SJCRH30 (cell line): Measurements from ENCODE around the gene CD2BP2. TPM values are rescaled to one million over a fixed set of nuclear protein-coding genes. Genes with fewer than 3 reads are reported as not detected.
"Not testable (repeated sequence)": the region's sequence is repeated elsewhere in the genome, so short reads cannot be mapped to it uniquely, and the experiment has no call there.

Experiments
- DNase-seq, 2 experiments: peaks; one replicate each; pipeline ENCODE4 v3.0.0-alpha.2; 2015 to 2020
- H3K27ac ChIP-seq: fragments of 250-450 bp; sonication (Bioruptor Pico); 2 replicates; pipeline ENCODE4 v1.5.1; 2020; ENCODE audit warnings: mild to moderate bottlenecking, moderate library complexity
- H3K27me3 ChIP-seq: fragments of 250-450 bp; sonication (Bioruptor Pico); 2 replicates; pipeline ENCODE4 v1.5.1; 2020; ENCODE audit warnings: mild to moderate bottlenecking, moderate library complexity
- H3K36me3 ChIP-seq: fragments of 250-450 bp; sonication (Bioruptor Pico); 2 replicates; pipeline ENCODE4 v1.5.1; 2020; ENCODE audit warnings: mild to moderate bottlenecking, moderate library complexity
- H3K4me1 ChIP-seq: fragments of 250-450 bp; sonication (Bioruptor Pico); 2 replicates; pipeline ENCODE4 v1.5.1; 2020; ENCODE audit warnings: mild to moderate bottlenecking, moderate library complexity
- H3K4me3 ChIP-seq: fragments of 250-450 bp; sonication (Bioruptor Pico); 2 replicates; pipeline ENCODE4 v1.5.1; 2020; ENCODE audit warnings: mild to moderate bottlenecking, moderate library complexity
- H3K9me3 ChIP-seq: fragments of 250-450 bp; sonication (Bioruptor Pico); replicated peaks from 2 replicates; pipeline ENCODE4 v1.5.1; 2020; ENCODE audit warnings: mild to moderate bottlenecking, moderate library complexity
- total RNA-seq: library from RNA; depleted of rRNA; stranded (reverse); fragments of >200 nt; shearing (Covaris generic); gene quantifications from 2 replicates; pipeline ENCODE4 v1.2.3, GENCODE V29; 2014; rRNA removed

The CD2BP2 gene
- 52.2 and 52.3 TPM in 2 replicates for total RNA-seq

DNA sequence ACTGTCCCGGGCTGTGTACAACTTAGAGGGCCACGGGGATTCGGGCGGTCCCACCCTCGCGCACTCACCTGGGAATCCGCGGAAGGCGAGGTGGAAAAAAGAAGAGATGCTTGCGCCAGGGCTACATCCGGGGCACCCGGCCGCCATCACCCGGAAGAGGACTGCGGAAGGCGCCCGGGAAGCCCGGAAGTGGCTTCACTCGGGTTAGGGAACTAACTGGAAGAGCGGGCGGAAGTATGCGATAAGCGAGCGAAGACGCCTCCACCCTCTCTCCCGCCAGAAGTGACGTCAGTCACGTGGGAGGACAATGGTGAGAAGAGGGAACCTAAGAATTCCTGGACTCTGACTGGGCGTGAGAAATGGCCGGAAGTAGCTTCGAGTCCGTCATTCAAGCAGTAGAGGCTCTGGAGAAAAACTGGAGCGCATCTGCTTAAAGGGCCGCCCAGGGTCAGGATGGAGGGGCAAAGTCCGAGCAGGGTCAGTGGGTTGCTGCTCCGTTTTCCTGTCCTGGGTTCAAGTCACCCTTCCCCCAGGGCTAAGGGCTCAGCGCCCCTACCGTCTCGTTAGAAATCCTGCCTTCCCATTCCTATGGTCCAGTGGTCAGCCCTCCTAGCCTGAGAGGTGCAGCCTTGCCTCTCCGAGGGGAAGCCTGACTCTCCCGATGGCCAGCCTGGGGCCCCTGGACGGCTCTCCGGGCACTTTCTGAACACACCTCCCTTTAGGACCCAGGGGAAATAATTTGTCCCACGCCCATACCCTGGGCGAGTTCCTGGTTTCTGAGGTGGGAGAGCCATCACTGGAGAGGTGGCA, at the start of gene CD2BP2:
Gene CD2BP2, minus strand, starts transcription at position 165 of the 810 bp plus-strand sequence. CDS start 627 bp downstream, outside the sequence.
- Histone ChIP-seq H3K36me3 (peaks cover 39% of the 10 kb centered on the region), H3K4me1 (peaks cover 3% of the 10 kb centered on the region; the same call in 1 of the 2 replicates), H3K4me3 (peak within 1 kb of the TSS; percentile 88), H3K27ac (peak within 1 kb of the TSS; percentile 93), H3K9me3 (no peaks in the 10 kb centered on the region), H3K27me3 (no peaks in the 10 kb centered on the region)
- DNase-seq = peak; percentile 99

DNA sequence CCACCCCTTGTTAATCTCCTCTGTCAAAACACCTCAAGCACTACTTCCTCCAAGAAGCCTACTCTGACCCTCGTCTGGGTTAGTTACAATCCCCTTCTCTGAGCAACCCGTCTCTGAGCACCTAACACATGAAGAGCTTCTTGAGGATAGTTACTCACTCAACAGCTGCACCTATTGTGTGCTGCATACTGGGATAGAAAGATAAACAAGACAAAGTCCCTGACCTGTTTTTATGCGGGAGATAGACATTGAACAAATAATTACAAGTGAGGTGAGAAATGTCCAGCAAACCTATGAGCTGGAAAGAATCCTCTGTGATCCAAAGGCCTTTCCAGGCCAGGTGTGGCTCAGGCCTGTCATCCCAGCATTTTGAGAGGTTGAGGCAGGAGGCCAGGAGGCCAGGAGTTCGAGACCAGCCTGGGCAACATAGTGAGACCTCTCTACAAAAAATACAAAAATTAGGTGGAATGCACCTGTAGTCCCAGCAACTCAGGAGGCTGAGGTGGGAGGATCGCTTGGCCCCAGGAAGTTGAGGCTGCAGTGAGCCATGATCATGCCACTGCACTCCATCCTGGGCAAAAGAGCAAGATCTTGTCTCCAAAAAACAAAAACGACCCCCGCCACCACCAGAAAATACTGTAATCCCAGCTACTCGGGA, 46.8 kb upstream of the CD2BP2 start:
- no peaks in the 10 kb centered on the region for H3K27me3 ChIP-seq
- DNase-seq = peak in 1 of 2 experiments; percentile 49
- H3K4me1 ChIP-seq = peaks cover 14% of the 10 kb centered on the region
- no peak overlapping the region for H3K4me3 ChIP-seq
- no peaks in the 10 kb centered on the region for H3K36me3 ChIP-seq
- H3K9me3 ChIP-seq = no peaks in the 10 kb centered on the region
- H3K27ac ChIP-seq = no peak overlapping the region

DNA sequence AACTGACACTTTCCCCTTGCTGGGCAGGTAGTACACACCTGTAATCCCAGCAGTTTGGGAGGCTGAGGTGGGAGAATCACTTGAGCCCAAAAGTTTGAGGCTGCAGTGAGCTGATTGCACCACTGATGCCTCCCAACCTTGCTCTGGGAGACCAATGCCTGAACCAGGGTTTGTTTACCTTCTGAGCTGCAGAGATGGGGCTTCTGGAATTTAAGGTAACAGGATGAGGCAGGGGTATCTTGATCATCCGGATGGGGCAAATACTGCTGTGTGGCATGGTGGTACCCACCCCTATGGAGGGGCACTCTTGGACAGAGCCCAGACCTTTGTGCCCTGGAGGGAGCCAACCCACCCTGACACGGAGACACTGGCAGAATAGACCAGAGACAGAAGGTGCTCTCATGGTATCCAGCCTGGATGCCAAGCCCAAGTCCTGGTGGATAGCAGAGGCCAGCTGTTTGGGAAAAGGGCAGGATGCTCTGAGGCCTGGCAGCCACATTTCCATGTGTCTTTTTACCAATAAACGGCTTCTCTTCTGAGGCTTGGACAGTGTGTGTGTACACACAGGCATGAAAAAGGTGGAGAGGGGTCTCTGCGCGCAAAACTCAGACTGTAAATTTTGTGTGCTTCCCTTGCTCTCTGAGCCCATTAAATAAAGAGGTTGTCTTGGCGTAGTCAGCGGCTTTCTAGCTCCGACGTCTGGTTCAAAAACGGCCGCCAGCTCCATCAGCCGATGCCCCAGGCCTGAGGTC, 44.5 kb upstream of the CD2BP2 start:
- Histone ChIP-seq H3K27me3 (no peaks in the 10 kb centered on the region), H3K9me3 (no peaks in the 10 kb centered on the region), H3K36me3 (no peaks in the 10 kb centered on the region), H3K4me3 (peak overlapping the region; percentile 63), H3K4me1 (peaks cover 11% of the 10 kb centered on the region), H3K27ac (peak overlapping the region; percentile 93)
- peak in 1 of 2 experiments; percentile 20 for DNase-seq

- no peaks in the 10 kb centered on the region for H3K9me3 ChIP-seq
- H3K4me3 ChIP-seq = no peak overlapping the region
- no peaks in the 10 kb centered on the region for H3K36me3 ChIP-seq
- H3K27me3 ChIP-seq = no peaks in the 10 kb centered on the region
- no peak overlapping the region for H3K27ac ChIP-seq
- DNase-seq = no peak
- H3K4me1 ChIP-seq = peaks cover 11% of the 10 kb centered on the region
These were observed 43.7 kb upstream of the CD2BP2 start for GRCh38 chr16:30398661-30399434.

DNA sequence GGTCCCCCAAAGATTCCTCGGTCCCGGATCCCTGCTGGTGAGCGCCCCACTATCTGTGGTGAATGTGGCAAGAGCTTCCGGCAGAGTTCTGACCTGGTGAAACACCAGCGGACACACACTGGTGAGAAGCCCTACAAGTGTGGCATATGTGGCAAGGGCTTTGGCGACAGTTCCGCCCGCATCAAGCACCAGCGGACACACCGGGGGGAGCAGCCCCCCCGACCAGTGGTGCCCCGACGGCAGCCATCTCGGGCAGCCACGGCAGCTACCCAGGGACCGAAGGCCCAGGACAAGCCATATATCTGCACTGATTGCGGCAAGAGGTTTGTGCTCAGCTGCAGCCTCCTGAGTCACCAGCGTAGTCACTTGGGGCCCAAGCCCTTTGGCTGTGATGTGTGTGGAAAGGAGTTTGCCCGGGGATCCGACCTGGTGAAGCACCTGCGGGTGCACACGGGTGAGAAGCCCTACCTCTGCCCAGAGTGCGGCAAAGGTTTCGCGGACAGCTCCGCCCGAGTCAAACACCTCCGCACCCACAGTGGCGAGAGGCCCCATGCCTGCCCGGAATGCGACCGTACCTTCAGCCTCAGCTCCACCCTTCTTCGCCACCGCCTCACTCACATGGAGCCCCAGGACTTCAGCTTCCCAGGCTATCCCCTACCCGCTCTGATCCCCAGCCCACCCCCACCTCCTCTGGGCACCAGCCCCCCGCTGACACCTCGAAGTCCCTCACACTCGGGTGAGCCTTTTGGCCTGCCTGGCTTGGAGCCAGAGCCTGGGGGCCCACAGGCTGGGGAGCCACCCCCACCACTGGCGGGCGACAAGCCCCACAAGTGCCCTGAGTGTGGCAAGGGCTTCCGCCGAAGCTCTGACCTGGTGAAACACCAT, 42.9 kb upstream of the CD2BP2 start:
- DNase-seq = no peak
- Histone ChIP-seq H3K27ac (no peak overlapping the region), H3K36me3 (no peaks in the 10 kb centered on the region), H3K4me1 (peaks cover 11% of the 10 kb centered on the region), H3K27me3 (no peaks in the 10 kb centered on the region), H3K4me3 (no peak overlapping the region), H3K9me3 (no peaks in the 10 kb centered on the region)

DNA sequence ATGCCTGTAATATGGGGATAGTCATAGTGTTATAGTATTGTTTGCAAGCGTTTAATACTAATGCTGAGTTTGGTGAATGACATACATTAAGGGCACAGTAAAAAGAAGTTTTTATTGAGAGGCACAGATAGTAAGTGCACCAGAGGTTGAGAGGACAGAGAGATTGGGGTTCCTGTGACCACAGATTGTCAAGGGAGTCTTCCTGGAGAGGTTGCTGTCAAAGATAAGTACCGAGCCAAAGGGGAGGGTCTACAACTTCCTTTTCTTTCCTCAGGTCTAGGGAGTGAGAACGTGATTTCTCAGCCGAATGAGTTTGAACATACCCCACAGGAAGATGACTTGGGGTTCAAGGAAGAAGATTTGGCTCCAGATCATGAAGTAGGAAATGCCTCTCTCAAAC, 41.9 kb upstream of the CD2BP2 start:
- H3K27ac ChIP-seq = no peak overlapping the region
- no peak for DNase-seq
- no peaks in the 10 kb centered on the region for H3K27me3 ChIP-seq
- no peaks in the 10 kb centered on the region for H3K9me3 ChIP-seq
- no peak overlapping the region for H3K4me3 ChIP-seq
- no peaks in the 10 kb centered on the region for H3K36me3 ChIP-seq
- peaks cover 11% of the 10 kb centered on the region for H3K4me1 ChIP-seq

GRCh38 chr16:30396627-30397026, 41.5 kb upstream of the CD2BP2 start:
- H3K36me3 ChIP-seq, H3K4me1 ChIP-seq, H3K4me3 ChIP-seq, DNase-seq, H3K9me3 ChIP-seq, H3K27me3 ChIP-seq, H3K27ac ChIP-seq: not testable (repeated sequence)

DNA sequence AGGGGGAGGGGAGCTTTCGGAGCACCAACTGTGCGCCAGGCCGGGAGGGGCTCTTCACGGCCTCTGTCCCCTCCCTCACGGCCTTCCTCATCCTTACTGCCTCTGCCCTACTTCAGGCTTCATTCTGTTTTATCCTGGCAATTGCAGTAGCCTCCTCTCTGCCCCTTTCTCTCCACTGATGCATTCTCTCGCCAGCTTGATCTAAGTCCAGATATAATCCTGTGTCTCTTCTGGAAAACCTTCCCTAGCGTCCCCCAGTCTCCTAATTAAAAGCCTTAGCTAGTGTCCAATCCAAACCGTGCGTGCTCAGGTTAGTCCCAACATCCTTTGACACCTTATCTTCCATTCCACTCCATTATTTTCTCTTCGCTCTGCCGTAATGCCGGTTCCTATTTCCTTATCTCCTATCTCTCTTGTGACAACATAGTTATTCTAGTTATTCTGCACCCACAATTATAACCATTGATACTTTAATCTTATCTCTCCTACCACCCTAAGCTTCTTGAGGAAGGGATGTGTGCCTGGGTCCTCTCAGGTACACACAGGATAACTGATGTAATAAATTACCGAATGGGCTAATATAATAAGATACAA, 41.0 kb upstream of the CD2BP2 start:
- Histone ChIP-seq H3K4me3 (peak overlapping the region; percentile 78), H3K9me3 (no peaks in the 10 kb centered on the region), H3K4me1 (peaks cover 4% of the 10 kb centered on the region), H3K27ac (no peak overlapping the region), H3K27me3 (no peaks in the 10 kb centered on the region), H3K36me3 (no peaks in the 10 kb centered on the region)
- DNase-seq = no peak

- peak within 1 kb of the TSS; percentile 78 for H3K4me3 ChIP-seq
- no peaks in the 10 kb centered on the region for H3K36me3 ChIP-seq
- peaks cover 4% of the 10 kb centered on the region for H3K4me1 ChIP-seq
- H3K27ac ChIP-seq = peak within 1 kb of the TSS; percentile 64
- no peaks in the 10 kb centered on the region for H3K27me3 ChIP-seq
- H3K9me3 ChIP-seq = no peaks in the 10 kb centered on the region
- peak; percentile 91 to 95 for DNase-seq
These were observed 40.3 kb upstream of the CD2BP2 start, which contains the start of gene ZNF48 for GRCh38 chr16:30395155-30395991. TSS of gene ZNF48 (plus strand) at chr16:30395420. CDS start at chr16:30395795, 375 bp downstream.

- peak; percentile 29 to 50 for DNase-seq
- peak overlapping the region; percentile 78 for H3K4me3 ChIP-seq
- H3K27ac ChIP-seq = peak overlapping the region; percentile 64
- H3K36me3 ChIP-seq = no peaks in the 10 kb centered on the region
- no peaks in the 10 kb centered on the region for H3K27me3 ChIP-seq
- peaks cover 4% of the 10 kb centered on the region for H3K4me1 ChIP-seq
- no peaks in the 10 kb centered on the region for H3K9me3 ChIP-seq
These were observed 39.6 kb upstream of the CD2BP2 start for GRCh38 chr16:30394592-30395154.

DNA sequence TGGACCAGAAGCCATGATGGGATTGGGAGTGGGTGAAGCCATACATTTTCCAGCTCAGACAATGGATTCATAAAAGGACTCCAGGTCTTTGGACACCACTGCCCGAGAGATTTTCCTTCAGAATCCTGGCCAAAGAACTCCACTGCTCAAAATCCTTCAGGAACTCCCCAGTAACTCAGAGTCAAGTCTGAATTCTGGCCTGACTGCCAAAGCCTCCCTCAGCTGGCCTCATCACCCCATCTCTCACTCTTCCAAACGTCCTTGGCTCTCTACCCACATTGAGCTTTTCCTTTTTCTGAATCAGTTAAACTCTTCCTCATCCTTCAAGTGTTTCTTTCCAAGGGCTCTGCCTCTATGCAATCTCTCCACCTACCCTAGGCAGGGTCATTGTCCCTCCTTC, 28.4 kb upstream of the CD2BP2 start:
- DNase-seq = no peak
- Histone ChIP-seq H3K36me3 (no peaks in the 10 kb centered on the region), H3K27me3 (no peaks in the 10 kb centered on the region), H3K4me1 (no peaks in the 10 kb centered on the region), H3K9me3 (no peaks in the 10 kb centered on the region), H3K27ac (no peak overlapping the region), H3K4me3 (no peak overlapping the region)
